Liver (tissue), 9 donors: ENCODE data around the gene MRPL32. TPM values are rescaled to one million over a fixed set of nuclear protein-coding genes. Genes with fewer than 3 reads are reported as not detected.

Source experiments
- DNase-seq: peaks from one replicate; pipeline ENCODE4 v3.0.0-alpha.2; 2017; ENCODE audit warnings: low spot score
- H3K27ac ChIP-seq, 2 donors: one replicate each; pipeline ENCODE4 v1.7.0; 2013; ENCODE audit warnings: inconsistent platforms in 2 of 2, low read length in 2 of 2, control low read depth in 1 of 2, low read depth in 1 of 2, mild to moderate bottlenecking in 1 of 2
- H3K27me3 ChIP-seq, 4 donors: one replicate each; pipeline versions ENCODE4 v1.6.1 to v1.7.0; 2013; ENCODE audit warnings: low read length in 3 of 4, inconsistent platforms in 1 of 4, mild to moderate bottlenecking in 1 of 4, moderate library complexity in 1 of 4; ENCODE audit not compliant: control insufficient read depth in 4 of 4, insufficient read depth in 4 of 4
- H3K36me3 ChIP-seq, 4 donors: one replicate each; pipeline versions ENCODE4 v1.6.1 to v1.7.0; 2013; ENCODE audit warnings: low read length in 3 of 4, mild to moderate bottlenecking in 3 of 4, low read depth in 1 of 4, moderate library complexity in 1 of 4; ENCODE audit not compliant: control insufficient read depth in 4 of 4, insufficient read depth in 3 of 4
- H3K4me1 ChIP-seq, 4 donors: one replicate each; pipeline versions ENCODE4 v1.6.1 to v1.7.0; 2013; ENCODE audit warnings: low read length in 3 of 4, mild to moderate bottlenecking in 3 of 4, moderate library complexity in 1 of 4; ENCODE audit not compliant: control insufficient read depth in 4 of 4, insufficient read depth in 4 of 4
- H3K4me3 ChIP-seq, 3 donors: one replicate each; pipeline versions ENCODE4 v1.6.1 to v1.7.0; 2013; ENCODE audit warnings: low read length in 3 of 3, control low read depth in 1 of 3, low read depth in 1 of 3, mild to moderate bottlenecking in 1 of 3
- H3K9ac ChIP-seq, 2 donors: one replicate each; pipeline ENCODE4 v1.7.0; 2013; ENCODE audit warnings: low read length in 2 of 2, mild to moderate bottlenecking in 2 of 2, moderate library complexity in 2 of 2, control low read depth in 1 of 2, low read depth in 1 of 2
- H3K9me3 ChIP-seq, 4 donors: one replicate each; pipeline versions ENCODE4 v1.6.1 to v1.7.0; 2013; ENCODE audit warnings: low read length in 3 of 4; ENCODE audit not compliant: control insufficient read depth in 4 of 4
- FOXA1 ChIP-seq: IDR thresholded peaks from 2 replicates; pipeline ENCODE4 v1.6.1; 2016; ENCODE audit warnings: antibody characterized with exemption
- FOXA2 ChIP-seq: IDR thresholded peaks from 2 replicates; pipeline ENCODE4 v1.6.1; 2016; ENCODE audit warnings: antibody characterized with exemption
- GABPA ChIP-seq, 2 donors: IDR thresholded peaks in 1 of 2; conservative IDR thresholded peaks in 1 of 2; 2 replicates each; pipeline ENCODE4 v1.6.1; 2016; ENCODE audit warnings: antibody characterized with exemption in 2 of 2, mild to moderate bottlenecking in 1 of 2, moderate library complexity in 1 of 2
- HNF4A ChIP-seq, 2 donors: conservative IDR thresholded peaks; 2 replicates each; pipeline ENCODE4 v1.6.1; 2016; ENCODE audit warnings: antibody characterized with exemption in 2 of 2, mild to moderate bottlenecking in 2 of 2
- HNF4G ChIP-seq: IDR thresholded peaks from 2 replicates; pipeline ENCODE4 v1.6.1; 2016; ENCODE audit warnings: antibody characterized with exemption
- JUND ChIP-seq, 2 donors: IDR thresholded peaks; 2 replicates each; pipeline ENCODE4 v1.6.1; 2016; ENCODE audit warnings: antibody characterized with exemption in 2 of 2
- MAX ChIP-seq: IDR thresholded peaks from 2 replicates; pipeline ENCODE4 v1.6.1; 2016; ENCODE audit warnings: antibody characterized with exemption
- NR2F2 ChIP-seq: IDR thresholded peaks from 2 replicates; pipeline ENCODE4 v1.6.1; 2016; ENCODE audit warnings: antibody characterized with exemption
- RAD21 ChIP-seq, 2 donors: IDR thresholded peaks; 2 replicates each; pipeline ENCODE4 v1.6.1; 2016; ENCODE audit warnings: antibody characterized with exemption in 2 of 2, mild to moderate bottlenecking in 2 of 2
- REST ChIP-seq: IDR thresholded peaks from 2 replicates; pipeline ENCODE4 v1.6.1; 2016; ENCODE audit warnings: antibody characterized with exemption, mild to moderate bottlenecking
- RXRA ChIP-seq, 2 donors: IDR thresholded peaks; 2 replicates each; pipeline ENCODE4 v1.6.1; 2017 to 2018; ENCODE audit warnings: antibody characterized with exemption in 2 of 2, mild to moderate bottlenecking in 1 of 2
- SP1 ChIP-seq: IDR thresholded peaks from 2 replicates; pipeline ENCODE4 v1.6.1; 2018; ENCODE audit warnings: antibody characterized with exemption, mild to moderate bottlenecking
- TAF1 ChIP-seq: conservative IDR thresholded peaks from 2 replicates; pipeline ENCODE4 v1.6.1; 2016; ENCODE audit warnings: antibody characterized with exemption, mild to moderate bottlenecking
- YY1 ChIP-seq: IDR thresholded peaks from 2 replicates; pipeline ENCODE4 v1.6.1; 2016; ENCODE audit warnings: antibody characterized with exemption, mild to moderate bottlenecking
- ZBTB33 ChIP-seq: IDR thresholded peaks from 2 replicates; pipeline ENCODE4 v1.6.1; 2016; ENCODE audit warnings: antibody characterized with exemption
- WGBS: extraction: QIAGEN DNeasy Blood & Tissue Kit; methylation state at CpG from one replicate; pipeline ENCODE4 v1.1.7; 2013; 5-methylcytosine and 5-hydroxymethylcytosine counted together
- polyA plus RNA-seq, 2 donors: library from polyadenylated mRNA; stranded (reverse) in 1 of 2; unstranded in 1 of 2; fragments of 200-250 nt in 1 of 2; fragments of >200 nt in 1 of 2; fragmentation: Nextera tagmentation in 1 of 2; extraction: Ambion mirVana in 1 of 2; gene quantifications; one replicate each; pipeline versions ENCODE4 v1.2.1 to v1.2.3, GENCODE V29; 2013 to 2015
- total RNA-seq, 2 donors: library from RNA; depleted of rRNA; stranded (reverse); fragments of >200 nt; gene quantifications; one replicate each; pipeline ENCODE4 v1.2.3, GENCODE V29; 2014
- TF ChIP-seq, protein P1 (sequence below): IDR thresholded peaks from 2 replicates; pipeline ENCODE4 v1.6.1; 2016; ENCODE audit warnings: antibody characterized with exemption
- donor health status: healthy.
- donor health status: healthy.
- donor health status: healthy.
- donor health status: healthy.
- donor health status: healthy.

The MRPL32 gene
- total and polyA plus RNA-seq, 4 donors = 23.6 to 94.7 (median 47.9) TPM

GRCh38 chr7:42947521-42947920 is 15.3 kb downstream of the MRPL32 start (continued):
- TF ChIP-seq ZBTB33 = no peak

DNA sequence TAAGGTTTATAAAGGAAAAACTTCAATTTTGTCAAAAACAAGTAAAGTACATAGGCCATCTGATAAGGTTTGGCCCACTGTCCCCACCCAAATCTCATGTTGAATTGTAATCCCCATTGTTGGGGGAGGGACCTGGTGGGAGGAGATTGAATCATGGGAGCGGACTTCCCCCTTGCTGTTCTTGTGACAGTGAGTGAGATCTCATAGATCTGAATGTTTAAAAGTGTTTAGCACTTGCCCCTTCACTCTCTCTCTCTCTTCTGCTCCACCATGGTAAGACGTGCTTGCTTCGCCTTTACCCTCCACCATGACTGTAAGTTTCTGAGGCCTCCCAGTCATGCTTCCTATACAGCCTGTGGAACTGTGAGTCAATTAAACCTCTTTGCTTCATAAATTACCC is 18.2 kb downstream of the MRPL32 start:
- H3K36me3 ChIP-seq = no peaks in the 10 kb centered on the region
- no peak overlapping the region for H3K27ac ChIP-seq
- no peaks in the 10 kb centered on the region for H3K4me1 ChIP-seq
- no peak overlapping the region for H3K9ac ChIP-seq
- 62% methylated on average over 3 of the region's 3 CpGs for WGBS
- TF ChIP-seq HNF4G (no peak), TAF1 (no peak), ZBTB33 (no peak), RAD21 (IDR thresholded peaks at IDR 0.05) (no peak), JUND (IDR thresholded peaks at IDR 0.05) (no peak), NR2F2 (no peak), FOXA1 (no peak), GABPA (IDR thresholded peaks at IDR 0.05 in 1 of 2, conservative IDR thresholded peaks at IDR 0.05 in 1 of 2) (no peak), REST (no peak), RXRA (IDR thresholded peaks at IDR 0.05) (no peak), MAX (no peak)
- TF ChIP-seq, protein P1, sequence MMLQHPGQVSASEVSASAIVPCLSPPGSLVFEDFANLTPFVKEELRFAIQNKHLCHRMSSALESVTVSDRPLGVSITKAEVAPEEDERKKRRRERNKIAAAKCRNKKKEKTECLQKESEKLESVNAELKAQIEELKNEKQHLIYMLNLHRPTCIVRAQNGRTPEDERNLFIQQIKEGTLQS = no peak
- no peaks in the 10 kb centered on the region for H3K9me3 ChIP-seq
- no peaks in the 10 kb centered on the region for H3K27me3 ChIP-seq
- no peak overlapping the region for H3K4me3 ChIP-seq
- no peak for DNase-seq

- H3K36me3 ChIP-seq = no peaks in the 10 kb centered on the region
- H3K27me3 ChIP-seq = no peaks in the 10 kb centered on the region
- no peaks in the 10 kb centered on the region for H3K9me3 ChIP-seq
- no peak overlapping the region for H3K4me3 ChIP-seq
- no peaks in the 10 kb centered on the region for H3K4me1 ChIP-seq
- DNase-seq = no peak
- WGBS = 77% methylated on average over 4 of the region's 4 CpGs
- no peak overlapping the region for H3K9ac ChIP-seq
- H3K27ac ChIP-seq = no peak overlapping the region
- TF ChIP-seq NR2F2 (no peak), MAX (no peak), TAF1 (no peak), RAD21 (IDR thresholded peaks at IDR 0.05) (no peak), SP1 (no peak), ZBTB33 (no peak), FOXA2 (no peak), HNF4G (no peak), HNF4A (conservative IDR thresholded peaks at IDR 0.05) (no peak), YY1 (no peak), REST (no peak)
These were observed 20.2 kb downstream of the MRPL32 start for GRCh38 chr7:42952328-42952727.
